HG03025 (cell line): ENCODE data around the gene ATP2B1.
"Not testable (repeated sequence)": the region's sequence is repeated elsewhere in the genome, so short reads cannot be mapped to it uniquely, and the experiment has no call there.

ENCODE experiments used
- ATAC-seq: cut with Tn5 transposase; IDR thresholded peaks from one replicate; pipeline ENCODE4 v1.9.1; 2021; ENCODE audit warnings: mild to moderate bottlenecking, moderate library complexity; ENCODE audit not compliant: unreplicated experiment, low FRiP score

ATP2B1 gene

GRCh38 chr12:89717759-89718523, 9.3 kb upstream of the ATP2B1 start:
- ATAC-seq = no peak

GRCh38 chr12:89712706-89713105, 4.1 kb upstream of the ATP2B1 start:
- ATAC-seq = no peak

GRCh38 chr12:89710873-89711750, 2.5 kb upstream of the ATP2B1 start:
- no peak for ATAC-seq

GRCh38 chr12:89709995-89710872, 1.6 kb upstream of the ATP2B1 start:
- ATAC-seq = no peak

- ATAC-seq = peak; percentile 65
Measured at GRCh38 chr12:89709157-89709994, 738 bp upstream of the ATP2B1 start.

DNA sequence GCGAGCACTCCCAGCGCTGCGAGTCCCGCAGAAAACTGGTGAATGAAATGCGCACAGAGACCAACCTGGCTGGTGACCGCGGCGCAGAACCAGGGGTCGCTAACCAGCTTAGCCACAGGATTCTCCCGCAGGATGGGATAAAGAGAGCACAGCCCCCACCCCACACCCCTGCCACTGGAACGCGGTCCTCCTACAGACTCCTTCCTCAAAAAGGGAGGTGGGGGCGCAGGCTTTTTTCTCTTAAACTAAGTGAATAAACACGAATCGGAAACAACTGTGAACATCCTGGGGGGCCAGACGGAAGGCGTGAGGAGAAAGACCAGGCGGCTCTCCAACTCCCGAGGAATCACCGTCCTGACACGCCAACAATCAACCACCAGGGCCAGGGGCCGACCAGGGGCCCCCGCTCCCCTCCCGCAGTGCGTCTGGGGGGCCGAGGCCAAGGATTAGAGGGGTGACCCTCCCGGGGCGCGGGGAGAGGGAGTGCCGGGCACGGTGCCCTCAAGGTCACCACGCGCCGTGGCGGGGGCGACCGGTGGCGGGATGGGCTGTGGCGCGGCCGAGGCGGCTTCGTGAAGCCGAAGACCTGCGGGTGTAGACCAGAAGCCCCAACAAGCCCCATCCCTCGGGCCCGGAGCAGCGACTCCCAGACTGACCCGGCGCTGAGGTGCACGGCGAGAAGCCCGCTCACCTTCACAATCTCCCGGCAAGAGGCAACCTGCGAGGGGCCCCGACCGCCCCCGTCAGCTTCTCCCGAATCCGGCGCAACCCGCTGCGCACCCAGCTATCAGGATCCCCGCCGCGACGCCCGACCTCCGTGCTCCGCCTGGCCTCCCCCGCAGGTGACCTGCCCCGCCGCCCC, 704 bp downstream of the ATP2B1 start:
- peak; percentile 1 for ATAC-seq

GRCh38 chr12:89706986-89707702, 1.5 kb downstream of the ATP2B1 start:
- ATAC-seq = no peak

- no peak for ATAC-seq
Measured at GRCh38 chr12:89706551-89706950, 2.1 kb downstream of the ATP2B1 start.

- ATAC-seq = no peak
Measured at GRCh38 chr12:89704457-89704856, 4.2 kb downstream of the ATP2B1 start.

DNA sequence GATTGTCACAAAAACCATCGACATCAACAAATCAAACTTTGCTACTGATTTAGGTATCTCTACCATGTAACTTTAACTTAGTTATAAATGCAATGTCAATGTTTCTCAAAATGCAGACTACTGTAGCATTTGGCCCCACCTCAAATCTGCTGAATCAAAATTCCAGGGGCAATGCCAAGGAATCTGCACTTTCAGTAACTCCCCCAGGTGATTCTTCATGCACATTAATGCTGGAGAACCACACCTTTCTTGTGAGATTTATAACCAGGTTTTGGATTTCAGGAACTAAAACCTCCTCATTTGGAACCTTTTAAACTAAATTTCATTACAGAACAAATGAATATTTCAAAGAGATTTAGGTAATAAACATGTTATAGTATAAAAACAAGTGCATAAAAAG, 4.9 kb downstream of the ATP2B1 start:
- ATAC-seq = no peak

DNA sequence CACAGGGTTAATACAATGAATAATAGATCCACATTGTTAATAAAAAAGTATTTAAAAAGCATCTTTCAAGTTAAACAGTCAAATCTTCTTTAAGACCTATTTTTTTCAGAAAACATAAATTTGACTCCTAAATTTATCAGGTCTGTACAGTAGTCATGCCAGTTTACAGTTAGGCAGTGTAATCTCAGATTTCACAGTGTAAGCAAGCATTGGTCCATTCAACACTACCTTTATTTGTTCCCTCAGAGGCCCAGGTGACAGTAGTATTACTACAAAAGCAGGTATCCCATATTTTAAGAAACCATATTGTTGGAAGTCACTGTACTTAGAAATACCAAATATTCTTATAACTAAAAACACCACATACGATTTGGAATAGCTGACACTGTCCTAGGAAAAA, 6.1 kb downstream of the ATP2B1 start:
- no peak for ATAC-seq

DNA sequence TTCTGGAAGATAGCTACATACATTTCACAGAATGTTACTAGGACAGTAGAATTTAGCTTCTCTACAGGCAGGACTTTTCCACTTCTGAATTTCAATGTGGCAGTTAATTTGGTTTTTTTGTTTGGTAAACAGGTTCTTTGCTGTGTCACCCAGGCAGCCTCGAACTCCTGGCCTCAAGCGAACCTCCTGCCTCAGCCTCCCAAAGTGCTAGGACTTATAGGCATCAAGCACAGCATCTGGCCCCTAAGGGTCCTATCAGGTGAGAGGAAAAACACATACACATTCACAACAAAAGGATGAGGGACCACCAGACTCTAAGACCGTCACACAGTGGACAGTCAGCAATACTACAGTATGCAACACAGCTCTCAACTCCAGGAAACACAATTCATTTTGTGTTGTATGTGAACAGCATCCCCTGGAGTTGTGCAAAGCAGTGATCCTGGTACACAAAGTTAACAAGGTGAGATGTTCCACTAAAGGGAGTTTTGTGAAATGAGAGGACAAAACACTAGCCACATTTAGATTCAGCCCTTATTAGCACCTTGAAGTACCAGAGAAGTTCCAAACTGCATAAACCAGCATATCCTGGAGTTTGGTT, 6.9 kb downstream of the ATP2B1 start:
- ATAC-seq = no peak

- no peak for ATAC-seq
Measured at GRCh38 chr12:89700191-89700810, 8.3 kb downstream of the ATP2B1 start.

- no peak for ATAC-seq
Measured at GRCh38 chr12:89698607-89699006, 10.0 kb downstream of the ATP2B1 start.

GRCh38 chr12:89697728-89698127, 10.9 kb downstream of the ATP2B1 start:
- ATAC-seq = not testable (repeated sequence)

DNA sequence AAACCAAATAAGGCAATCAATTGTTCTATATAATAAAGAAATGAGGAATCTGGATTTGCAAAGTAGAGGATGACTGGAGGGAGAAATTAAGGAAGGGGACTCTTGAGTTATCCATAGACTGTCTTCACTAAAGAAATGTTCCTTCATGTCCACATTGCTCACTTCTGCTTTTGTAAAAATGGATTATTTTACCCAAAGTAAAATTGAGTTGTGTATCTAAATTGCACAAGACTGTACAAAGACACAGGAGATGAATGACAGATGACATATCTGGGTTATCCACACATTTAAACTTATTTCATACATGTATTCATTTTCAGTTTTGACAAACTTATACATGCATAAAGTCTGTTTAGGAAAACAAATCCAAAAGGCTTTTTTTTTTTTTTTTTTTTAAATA, 11.3 kb downstream of the ATP2B1 start:
- ATAC-seq = no peak

DNA sequence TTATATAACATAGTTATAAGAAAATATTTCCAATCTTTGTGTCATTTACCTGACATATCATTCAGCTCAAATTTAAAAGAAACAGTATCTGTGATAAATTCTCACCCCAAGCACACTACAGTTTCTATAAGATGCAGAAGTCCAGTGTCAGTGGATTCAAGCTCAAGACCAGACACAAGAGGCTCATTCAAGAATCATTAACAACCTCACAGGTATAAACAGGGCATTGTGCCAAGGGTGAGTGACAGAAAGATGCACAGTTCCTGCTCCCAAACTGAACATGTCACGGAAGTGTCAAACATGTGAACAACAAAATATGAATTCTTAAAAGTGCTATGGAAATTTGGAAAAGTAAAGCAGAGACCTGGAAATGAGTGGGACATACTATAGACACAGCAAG, 12.8 kb downstream of the ATP2B1 start:
- ATAC-seq = no peak
